NCI-H226 (cell line): ENCODE results near the gene HSD3B7.
A peak's percentile ranks its signal among the peaks of the same experiment; 100 is the strongest.
"Not testable (repeated sequence)": the region's sequence is repeated elsewhere in the genome, so short reads cannot be mapped to it uniquely, and the experiment has no call there.

ENCODE experiments used
- DNase-seq: peaks from one replicate; pipeline ENCODE4 v3.0.0-alpha.2; 2015

Gene HSD3B7

DNA sequence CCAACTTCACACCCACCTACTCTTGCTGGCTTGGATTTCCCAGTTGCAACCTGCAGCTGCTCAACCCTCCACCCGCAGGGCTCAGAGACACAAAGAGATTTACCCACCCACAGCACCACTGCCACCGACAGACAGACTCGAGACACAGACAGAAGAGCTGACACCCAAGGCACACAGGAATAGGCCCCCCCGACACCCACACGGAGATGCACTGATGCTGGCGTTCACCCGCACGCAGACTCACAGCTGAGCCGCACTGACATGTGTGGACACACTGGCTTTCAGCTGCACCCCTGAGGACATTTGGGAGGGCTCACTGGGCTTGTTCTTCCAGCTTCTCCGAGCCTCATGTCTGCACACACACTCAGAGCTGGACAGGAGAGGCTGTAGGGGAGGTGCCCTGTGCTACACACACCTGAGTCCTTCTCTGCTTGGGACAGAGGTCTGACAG lies 17.3 kb downstream of the HSD3B7 start:
- DNase-seq, result no peak

DNA sequence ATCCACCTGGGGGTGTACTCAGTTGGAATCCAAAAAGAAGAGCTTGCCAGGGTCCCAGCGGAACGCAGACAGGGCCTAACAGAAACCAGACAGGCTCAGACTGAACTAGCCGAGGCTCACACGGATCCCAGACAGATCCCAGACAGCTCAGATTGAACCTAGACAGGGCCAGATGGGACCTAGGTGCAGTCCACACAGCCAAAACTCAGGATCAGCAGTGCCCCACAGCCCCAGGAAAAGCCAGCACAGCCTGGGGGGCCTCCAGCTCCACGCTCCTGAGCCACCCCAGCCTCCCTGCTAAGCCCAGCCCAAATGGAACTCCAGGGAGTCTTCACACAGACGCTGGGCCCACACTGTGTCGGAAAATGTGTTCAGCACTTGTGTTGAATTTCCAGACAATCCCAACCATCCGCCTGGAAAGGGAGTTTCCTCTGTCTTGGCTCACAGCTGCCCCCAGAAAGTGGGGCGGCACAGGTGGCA lies 17.9 kb downstream of the HSD3B7 start:
- DNase-seq, result no peak

DNA sequence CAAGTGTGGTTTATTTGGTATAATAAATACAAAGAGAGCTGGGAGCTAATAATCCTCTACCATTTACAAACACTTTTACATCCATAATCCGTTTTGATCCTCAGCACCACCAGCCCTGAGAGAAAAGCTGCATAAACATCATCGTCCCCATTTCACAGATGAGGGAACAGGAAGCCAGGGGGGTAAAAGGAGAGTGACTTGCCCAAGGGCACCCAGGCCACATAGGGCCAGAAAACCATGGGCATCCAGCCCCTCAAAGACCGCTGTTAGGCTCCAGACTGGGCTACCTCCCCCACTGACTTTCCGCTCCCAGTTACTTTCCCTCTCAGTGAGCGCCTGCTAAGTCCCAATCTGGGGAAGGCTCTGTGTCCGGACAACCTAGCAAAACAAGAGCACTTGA lies 18.7 kb downstream of the HSD3B7 start:
- no peak for DNase-seq

DNA sequence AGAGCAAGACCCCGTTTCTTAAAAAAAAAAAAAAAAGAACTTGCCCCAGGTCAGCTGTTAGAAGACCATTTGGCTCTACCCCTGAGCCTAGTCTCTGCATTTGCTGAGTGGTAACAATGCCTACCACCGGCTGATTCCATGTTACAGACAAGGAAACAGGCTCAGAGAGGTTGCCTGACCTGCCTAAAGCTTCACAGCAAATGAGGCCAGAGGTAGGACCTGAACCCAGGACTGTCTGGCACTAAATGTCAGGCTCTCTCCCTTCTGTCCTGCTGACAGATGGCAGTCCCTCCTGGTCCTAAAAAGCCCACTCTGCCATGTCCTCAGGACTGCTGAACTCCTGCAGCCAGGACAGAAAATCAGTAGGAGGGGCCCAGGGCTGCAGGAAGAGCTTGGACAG lies 19.7 kb downstream of the HSD3B7 start:
- DNase-seq, result no peak

DNA sequence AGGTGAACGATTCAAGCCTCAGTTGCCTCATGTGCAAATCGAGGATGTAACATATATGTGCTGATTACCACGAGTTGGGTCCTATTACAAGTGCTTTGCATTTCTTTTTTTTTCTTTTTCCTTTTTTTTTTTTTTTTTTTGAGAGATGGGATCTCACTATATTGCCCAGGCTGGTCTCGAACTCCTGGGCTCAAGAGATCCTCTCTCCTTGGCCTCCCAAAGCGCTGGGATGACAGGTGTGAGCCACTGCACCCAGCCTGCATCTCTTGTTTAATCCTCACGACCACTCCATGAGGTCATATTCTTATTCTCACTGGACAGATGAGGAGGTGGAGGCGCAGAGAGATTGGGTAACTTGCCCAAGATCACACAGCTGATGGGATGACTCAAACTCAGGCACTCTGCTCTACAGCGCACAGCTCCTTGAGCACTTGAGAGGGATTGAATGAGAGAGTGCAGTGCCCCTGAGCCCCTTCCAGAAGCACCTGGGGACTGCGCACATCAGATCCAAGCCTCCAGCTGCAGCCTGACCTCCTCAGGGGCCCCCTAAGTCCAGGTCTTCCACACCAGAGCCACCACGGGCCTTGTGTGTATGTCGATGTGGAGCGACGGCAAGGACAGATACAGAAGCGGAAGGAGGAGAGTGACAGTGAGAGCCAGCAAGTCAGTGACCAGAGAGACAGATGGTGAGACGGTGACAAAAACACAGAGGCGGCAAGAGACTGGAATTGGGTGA lies 20.5 kb downstream of the HSD3B7 start:
- peak; percentile 10 for DNase-seq

DNA sequence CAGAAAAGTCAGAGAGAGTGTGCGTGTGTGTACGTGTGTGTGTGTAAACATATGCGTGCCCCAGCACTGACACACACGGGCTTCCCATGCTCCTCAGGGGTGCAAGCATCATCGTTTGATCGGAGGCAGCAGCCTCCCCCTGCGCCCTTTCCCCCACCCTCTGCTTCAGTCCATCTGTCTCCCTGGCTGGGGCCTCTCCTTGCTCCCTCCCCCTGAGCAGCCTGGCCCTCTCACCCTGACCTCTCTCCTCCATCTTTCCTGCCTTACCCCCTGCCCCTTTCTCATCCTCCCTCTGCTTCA lies 21.0 kb downstream of the HSD3B7 start:
- DNase-seq, result no peak

DNA sequence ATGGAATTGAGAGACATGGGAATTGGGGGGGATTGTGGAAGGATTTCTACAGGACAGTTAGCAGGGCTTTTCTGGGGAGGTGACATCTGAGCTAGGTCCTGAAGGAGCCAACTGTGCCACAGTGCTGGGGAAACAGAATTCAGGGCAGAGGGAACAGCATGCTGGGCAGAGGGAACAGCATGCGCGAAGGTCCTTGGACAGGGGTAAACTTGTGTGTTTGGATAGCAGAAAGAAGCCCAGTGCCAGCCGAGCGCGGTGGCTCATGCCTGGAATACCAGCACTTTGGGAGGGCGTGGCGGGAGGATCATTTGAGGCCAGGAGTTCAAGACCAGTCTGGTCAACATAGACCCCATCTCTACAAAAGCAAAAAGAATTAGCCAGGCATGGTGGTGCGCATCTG lies 21.6 kb downstream of the HSD3B7 start:
- no peak for DNase-seq

DNA sequence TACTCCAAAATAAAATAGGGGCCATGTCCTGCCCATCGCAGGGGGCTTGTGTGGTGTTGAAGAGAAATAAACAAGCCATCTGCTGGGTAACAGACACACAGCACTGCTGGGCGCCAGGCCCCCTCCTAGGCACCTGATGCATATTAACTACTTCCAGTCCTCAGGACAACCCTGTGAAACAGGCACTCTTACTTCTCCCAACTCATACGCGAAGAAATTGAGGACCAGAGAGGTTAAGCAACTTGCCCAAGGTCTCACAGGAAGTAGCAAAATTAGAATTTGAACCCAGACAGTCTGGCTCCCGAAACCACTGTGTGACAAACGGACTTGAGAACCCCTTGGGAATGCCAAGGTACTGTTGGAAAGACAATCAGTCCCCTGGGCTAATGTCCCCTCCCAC lies 22.7 kb downstream of the HSD3B7 start:
- DNase-seq, result no peak

DNA sequence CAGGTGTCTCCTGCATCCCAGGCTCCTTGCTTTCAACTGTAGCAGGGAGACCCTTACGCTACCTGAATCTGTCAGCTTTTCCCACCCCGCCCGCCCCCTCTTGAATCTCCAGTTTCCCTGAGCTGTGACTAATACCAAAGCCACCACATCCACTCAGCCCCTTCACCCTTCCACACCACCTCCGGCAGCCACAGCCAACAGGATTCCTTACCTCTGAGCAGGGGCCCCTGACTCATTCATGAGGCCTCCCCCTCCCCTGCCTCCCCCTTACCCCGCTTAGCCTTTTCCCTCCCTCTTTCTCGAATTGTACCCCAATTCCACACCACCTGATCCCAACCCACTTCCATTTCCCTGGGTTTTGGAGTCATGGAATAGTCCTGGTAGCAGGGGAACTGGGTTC lies 23.1 kb downstream of the HSD3B7 start:
- DNase-seq, result peak; percentile 75

DNA sequence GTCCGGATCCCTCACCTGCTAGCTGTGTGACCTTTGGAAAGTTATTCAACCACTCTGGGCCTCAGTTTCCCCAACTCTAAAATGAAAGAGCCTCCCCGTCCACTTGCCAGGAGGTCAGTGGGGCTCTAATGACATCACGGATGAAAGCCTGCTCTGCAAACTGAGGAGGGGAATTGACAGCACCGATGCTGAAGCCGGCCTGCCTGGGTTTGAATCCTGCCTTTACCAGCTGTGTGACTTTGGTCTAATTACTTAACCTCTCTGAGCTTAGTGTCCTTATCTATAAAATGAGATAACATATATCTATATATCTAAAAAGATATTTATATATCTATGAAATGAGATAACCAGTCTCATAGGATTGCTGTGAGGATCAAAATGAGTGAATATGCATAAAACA lies 23.5 kb downstream of the HSD3B7 start:
- no peak for DNase-seq

DNA sequence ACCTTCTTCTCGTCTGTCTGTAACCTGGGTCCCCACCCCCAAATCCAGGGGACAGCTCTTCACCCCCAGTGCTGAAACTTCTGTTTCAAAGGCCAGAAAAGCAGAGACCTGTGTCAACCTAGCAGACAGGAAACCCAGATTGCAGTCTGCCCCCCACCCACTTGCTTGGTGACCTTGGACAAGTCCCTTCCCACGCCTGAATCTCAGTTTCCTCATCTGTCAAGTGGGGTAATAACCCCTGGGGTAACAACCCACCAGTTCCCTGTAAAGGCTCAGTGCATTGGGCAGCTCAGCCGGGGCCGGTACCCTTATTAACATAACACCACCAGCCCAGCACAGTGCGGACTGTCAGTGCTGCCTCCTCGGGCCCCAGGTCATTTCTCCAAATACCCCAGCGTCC lies 24.1 kb downstream of the HSD3B7 start:
- DNase-seq, result peak; percentile 1

DNA sequence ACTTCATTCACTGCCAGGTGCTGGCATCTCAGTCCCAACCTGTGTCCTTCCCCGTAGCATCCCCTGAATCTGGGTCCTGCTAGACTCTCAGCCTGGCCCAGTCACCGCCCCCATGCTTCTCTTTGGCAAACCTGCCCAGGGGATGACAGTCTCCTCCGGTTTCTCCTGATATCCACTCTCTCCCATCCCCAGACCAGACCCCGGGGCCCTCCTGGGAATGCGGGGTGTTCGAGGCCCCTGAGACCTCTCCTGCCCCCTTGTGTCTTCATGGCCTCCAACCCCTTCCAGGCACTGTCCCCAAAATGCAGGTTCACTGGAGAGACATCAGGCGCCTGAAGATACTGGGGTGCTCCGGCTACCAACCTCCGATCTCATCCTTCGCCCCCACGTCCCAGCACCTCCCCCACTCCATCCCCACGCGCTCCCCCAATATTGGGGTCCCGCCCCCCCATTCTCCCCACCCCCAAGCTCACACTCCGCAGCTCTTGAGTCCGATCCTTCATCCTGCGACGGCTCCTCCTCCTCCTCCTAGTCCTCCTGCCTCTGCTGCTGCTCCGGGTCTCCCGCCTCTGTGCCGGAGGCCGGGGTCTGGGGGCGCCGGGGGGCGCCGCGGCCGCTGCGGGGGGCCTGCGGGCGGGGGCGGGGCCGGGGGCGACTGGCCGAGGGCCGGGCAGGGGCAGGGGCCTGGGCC lies 25.0 kb downstream of the HSD3B7 start:
- DNase-seq, result no peak

DNA sequence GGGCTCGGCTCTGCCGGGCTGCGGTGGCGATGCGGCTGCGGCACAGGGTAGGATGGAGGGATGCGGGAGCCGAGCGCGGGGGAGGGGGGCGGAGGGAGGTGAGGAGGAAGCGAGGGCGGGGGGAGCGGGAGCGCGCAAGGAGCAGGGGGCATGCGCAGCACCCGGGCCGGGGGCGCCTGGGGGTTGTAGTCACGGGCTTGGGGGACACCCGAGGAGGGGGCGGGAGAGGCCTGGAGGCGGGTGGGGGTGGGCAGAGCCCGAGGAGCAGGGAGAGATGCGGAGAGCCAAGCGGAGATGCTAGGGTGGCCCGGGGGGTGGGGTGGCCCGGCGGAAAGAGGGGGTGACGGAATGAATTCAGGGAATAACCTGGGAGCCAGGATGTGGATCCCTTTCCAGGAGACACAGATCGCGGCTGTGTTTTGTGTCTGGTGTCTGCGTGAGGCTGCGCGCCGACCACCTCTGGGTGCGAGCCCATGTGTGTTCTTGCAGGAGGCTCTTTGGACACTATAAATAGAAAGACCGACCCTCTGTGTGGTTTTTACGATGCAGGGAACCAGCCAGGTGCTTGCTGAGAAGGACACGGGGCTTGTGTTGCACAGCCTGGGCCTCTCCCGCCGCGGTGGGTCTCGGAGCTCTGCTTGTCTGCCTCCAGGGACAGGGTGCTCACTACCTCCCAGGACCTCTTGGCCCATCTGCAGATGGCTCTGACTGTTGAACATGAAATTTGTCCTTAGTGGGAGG lies 25.7 kb downstream of the HSD3B7 start, which contains the start of gene STX1B:
STX1B (minus strand) TSS at position 54 of the 741 bp plus-strand sequence. CDS start 242 bp downstream, outside the sequence.
- DNase-seq, result no peak

DNA sequence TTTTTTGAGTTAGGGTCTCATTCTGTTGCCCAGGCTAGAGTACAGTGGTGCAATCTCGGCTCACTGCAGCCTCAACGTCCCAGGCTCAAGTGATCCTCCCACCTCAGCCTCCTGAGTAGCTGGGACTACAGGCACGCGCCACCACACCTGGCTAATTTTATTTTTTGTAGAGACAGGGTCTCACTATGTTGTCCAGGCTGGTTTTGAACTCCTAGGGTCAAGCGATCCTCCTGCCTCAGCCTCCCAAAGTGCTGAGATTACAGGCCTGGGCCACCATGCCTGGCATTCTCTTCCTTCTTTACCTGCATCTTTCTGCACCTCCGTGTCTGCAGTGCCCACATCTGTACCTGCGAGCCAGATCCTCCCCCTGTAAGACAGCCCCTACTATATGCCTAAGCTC lies 26.8 kb downstream of the HSD3B7 start:
- DNase-seq, result not testable (repeated sequence)

DNA sequence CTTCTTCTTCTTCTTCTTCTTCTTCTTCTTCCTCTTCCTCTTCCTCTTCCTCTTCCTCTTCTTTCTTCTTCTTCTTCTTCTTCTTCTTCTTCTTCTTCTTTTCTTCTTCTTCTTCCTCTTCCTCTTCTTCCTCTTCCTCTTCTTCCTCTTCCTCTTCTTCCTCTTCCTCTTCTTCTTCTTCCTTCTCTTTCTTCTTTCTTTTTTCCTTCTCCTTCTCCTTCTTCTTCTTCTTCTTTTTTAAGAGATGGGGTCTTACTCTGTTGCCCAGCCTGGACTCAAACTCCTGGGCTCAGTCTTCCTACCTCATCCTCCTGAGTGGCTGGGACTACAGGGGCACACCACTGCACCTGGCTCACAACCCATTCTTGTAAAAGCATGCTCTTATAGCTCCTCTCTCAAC lies 28.3 kb downstream of the HSD3B7 start:
- DNase-seq, result not testable (repeated sequence)

DNA sequence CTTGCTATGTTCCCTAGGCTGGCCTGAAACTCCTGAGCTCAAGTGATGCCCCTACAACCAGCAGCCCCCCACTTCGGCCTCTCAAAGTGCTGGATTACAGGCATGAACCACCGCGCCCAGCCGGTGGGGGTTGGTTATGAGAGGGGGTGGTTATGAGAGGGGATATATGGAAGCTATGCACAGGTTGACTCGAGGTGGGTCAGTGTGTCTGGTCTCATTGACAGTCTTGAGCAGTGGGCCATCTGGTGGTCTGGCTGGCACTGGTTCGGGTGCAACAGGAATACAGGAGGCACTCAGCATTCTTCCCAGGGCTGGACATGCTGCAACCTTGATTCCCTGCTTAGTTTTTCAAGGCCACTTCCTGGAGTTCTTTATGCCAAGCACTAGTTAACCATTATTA lies 31.0 kb downstream of the HSD3B7 start:
- no peak for DNase-seq

DNA sequence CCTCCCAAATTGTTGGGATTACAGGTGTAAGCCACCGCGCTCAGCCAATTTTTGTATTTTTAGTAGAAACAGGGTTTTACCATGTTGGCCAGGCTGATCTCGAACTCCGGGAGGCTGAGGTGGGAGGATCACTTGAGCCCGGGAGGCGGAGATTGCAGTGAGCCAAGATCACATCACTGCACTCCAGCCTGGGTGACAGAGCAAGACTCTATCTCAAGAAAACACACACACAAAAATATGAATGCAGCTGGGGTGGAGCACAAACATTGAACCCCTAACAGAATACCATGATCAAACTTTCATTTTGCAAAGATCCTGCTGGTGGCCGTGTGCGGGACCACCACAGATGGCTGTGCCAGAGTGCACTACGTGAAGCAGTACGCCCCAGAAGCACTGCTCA lies 32.7 kb downstream of the HSD3B7 start:
- not testable (repeated sequence) for DNase-seq

DNA sequence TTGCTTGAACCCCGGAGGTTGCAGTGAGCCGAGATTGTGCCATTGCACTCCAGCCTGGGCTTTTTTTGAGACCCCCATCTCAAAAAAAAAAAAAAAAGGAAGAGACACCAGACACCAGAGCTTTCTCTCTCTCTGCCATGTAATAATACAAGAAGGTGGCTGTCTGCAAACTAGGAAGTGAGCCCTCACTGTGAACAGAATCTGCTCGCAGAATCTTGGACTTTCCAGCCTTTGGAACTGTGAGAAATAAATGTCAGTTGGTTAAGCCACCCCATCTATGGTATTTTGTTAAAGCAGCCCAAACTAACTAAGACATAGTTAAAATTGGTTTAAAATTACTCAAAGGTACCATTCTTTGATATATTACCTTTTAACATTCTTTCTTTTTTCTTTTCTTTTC lies 35.5 kb downstream of the HSD3B7 start:
- no peak for DNase-seq

DNA sequence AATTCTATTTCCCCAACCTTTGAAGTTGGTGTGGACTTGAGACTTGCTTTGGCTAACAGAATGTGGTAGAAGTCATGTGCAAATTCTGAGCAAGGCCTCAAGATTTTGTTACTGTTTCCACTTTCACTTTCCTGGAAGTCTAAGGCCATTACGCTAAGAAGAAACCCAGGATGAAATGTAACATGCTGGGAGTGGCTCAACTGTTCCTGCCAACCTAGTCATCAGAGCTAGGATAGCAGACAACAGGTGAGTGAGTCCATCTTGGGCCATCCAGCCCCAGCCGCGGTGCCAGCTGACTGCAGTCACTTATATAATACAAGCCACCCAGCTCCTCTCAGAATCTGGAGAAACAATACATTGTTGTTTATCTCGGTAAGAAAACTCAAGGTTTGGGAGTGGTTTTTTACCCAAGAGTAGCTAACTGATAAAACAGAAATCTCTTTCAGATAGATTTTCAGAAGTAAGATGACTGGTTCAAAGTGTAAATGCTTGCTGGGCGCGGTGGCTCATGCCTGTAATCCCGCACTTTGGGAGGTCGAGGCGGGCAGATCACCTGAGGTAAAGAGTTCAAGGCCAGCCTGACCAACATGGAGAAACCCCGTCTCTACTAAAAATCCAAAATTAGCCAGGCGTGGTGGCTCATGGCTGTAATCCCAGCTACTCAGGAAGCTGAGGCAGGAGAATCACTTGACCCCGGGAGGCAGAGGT lies 37.7 kb downstream of the HSD3B7 start:
- no peak for DNase-seq

DNA sequence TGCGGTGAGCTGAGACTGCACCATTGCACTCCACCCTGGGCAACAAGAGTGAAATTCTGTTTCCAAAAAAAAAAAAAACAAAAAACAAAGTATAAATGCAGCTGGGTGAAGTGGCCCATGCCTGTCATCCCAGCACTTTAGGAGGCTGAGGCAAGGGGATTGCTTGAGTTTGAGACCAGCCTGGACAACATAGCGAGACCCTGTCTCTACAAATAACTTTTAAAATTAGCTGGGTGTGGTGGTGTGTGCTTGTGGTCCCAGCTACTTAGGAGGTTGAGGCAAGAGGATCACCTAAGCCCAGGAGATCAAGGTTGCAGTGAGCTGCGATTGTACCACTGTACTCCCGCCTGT lies 38.2 kb downstream of the HSD3B7 start:
- no peak for DNase-seq

DNA sequence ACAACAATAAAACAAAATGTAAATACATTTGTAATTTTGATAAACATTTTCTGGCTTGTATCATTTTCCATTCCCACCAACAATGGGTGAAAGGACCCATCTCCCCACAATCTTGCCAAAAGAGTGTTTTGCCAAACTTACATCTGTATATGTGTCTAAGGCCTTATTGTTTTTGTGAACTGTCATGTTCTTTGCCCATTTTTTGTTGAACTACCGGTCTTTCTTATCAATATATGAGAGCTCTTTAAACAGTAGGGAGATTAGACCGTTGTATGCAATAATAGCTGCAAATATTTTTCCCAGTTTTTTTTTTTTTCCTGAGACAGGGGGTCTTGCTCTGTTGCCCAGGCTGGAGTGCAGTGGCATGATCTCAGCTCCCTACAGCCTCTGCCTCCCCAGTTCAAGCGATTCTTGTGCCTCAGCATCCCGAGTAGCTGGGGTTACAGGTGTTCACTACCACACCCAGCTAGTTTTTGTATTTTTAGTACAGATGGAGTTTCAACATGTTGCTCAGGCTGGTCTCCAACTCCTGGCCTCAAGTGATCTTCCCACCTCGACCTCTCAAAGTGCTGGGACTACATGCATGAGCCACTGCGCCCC lies 38.7 kb downstream of the HSD3B7 start:
- no peak for DNase-seq

DNA sequence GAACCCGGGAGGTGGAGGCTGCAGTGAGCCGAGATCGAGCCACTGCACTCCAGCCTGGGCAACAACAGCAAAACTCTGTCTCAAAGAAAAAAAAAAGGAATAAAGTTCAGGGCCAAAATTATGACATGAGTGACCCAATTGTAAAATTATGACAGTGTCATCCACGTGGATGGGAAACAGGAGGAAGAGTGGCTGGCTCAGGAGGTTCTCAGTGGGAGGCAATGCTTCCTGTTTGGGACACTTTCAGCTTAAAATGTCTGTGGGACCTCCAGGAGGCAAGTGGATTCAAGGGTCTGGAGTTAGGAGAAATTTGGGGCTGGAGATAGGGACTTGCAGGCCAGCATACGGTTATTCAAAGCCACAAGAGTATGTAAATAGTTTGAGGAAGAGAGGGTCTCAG lies 40.3 kb downstream of the HSD3B7 start:
- DNase-seq, result no peak

DNA sequence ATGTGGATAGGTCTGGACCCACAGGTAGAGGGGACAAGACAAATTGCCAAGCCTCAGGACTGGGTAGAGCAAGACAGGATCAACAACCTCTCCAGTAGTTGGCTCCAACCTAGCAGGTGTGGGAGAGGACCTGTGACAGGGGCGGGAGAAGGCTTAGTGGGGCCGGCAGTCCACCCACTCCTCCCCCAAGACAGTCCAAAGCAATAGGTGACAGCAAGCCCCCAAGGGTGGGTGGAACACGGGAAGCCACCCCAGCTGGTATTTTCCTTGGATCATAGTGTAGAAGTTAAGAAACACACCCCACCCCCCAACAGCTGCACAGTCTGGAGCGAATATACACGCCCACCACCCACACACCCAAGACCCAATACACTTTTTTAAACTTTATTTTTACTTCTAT lies 44.3 kb downstream of the HSD3B7 start:
- DNase-seq, result no peak
